IMR-90 (cell line): Measurements from ENCODE around the gene CD2BP2. TPM values are rescaled to one million over a fixed set of nuclear protein-coding genes. Genes with fewer than 3 reads are reported as not detected.

Experiments
- ATAC-seq: fragments of 200-7000 bp; cut with Tn5 transposase; 2 replicates; pipeline ENCODE4 v1.9.1; 2020; ENCODE audit warnings: low read depth, mild to moderate bottlenecking, moderate library complexity
- BruUV-seq: library from RNA; stranded (reverse); fragments of 400-500 nt; replicated peaks from 2 replicates; lab custom pipeline; 2021; lab: Mats Ljungman, UMichigan
- CTCF ChIA-PET: fragments of 300-600 bp; formaldehyde crosslinking; extraction: SDS; loops from one replicate; lab custom pipeline; 2021; ENCODE audit warnings: antibody characterized with exemption; lab: Yijun Ruan, JAX
- POLR2A ChIA-PET: fragments of 300-600 bp; sonication (Branson Sonifier 250); formaldehyde crosslinking; loops from one replicate; lab custom pipeline; 2022; ENCODE audit warnings: antibody characterized with exemption; ENCODE audit not compliant: unreplicated experiment; lab: Charles Lee
- DNase-seq: peaks from one replicate; pipeline ENCODE4 v3.0.0; 2013
- H2AFZ ChIP-seq: replicated peaks from 2 replicates; pipeline ENCODE3; 2013; ENCODE audit warnings: low read length, mild to moderate bottlenecking; ENCODE audit not compliant: poor library complexity
- H2AK5ac ChIP-seq: 2 replicates; pipeline ENCODE4 v1.6.1; 2013; ENCODE audit warnings: low read depth, low read length, inconsistent platforms
- H2AK9ac ChIP-seq: replicated peaks from 2 replicates; pipeline ENCODE3; 2013; ENCODE audit warnings: mild to moderate bottlenecking, low read depth, low read length, moderate library complexity; ENCODE audit not compliant: poor library complexity
- H2BK120ac ChIP-seq: 2 replicates; pipeline ENCODE4 v1.6.1; 2013; ENCODE audit warnings: low read depth, low read length, inconsistent platforms
- H2BK15ac ChIP-seq: 3 replicates; pipeline ENCODE4 v1.6.1; 2013; ENCODE audit warnings: low read depth, low read length, inconsistent platforms
- H2BK20ac ChIP-seq: 2 replicates; pipeline ENCODE4 v1.6.1; 2013; ENCODE audit warnings: low read depth, mild to moderate bottlenecking, inconsistent platforms, low read length, moderate library complexity
- H2BK5ac ChIP-seq: 2 replicates; pipeline ENCODE4 v1.6.1; 2013; ENCODE audit warnings: mild to moderate bottlenecking, low read depth, low read length, inconsistent platforms; ENCODE audit not compliant: poor library complexity, severe bottlenecking
- H3K14ac ChIP-seq: replicated peaks from 2 replicates; pipeline ENCODE4 v1.6.1; 2013; ENCODE audit warnings: low read depth, low read length, inconsistent platforms
- H3K18ac ChIP-seq: 2 replicates; pipeline ENCODE4 v1.6.1; 2013; ENCODE audit warnings: low read depth, low read length, control low read depth
- H3K23ac ChIP-seq: 2 replicates; pipeline ENCODE4 v1.6.1; 2013; ENCODE audit warnings: low read depth, low read length, inconsistent platforms
- H3K27ac ChIP-seq: 2 replicates; pipeline ENCODE4 v1.5.1; 2013; ENCODE audit warnings: mild to moderate bottlenecking, control low read depth, low read length; ENCODE audit not compliant: insufficient read depth
- H3K27me3 ChIP-seq: 2 replicates; pipeline ENCODE4 v1.6.1; 2013; ENCODE audit warnings: low read length; ENCODE audit not compliant: control insufficient read depth, insufficient read depth
- H3K36me3 ChIP-seq: 2 replicates; pipeline ENCODE4 v1.6.1; 2013; ENCODE audit warnings: low read length, mixed read lengths; ENCODE audit not compliant: control insufficient read depth, insufficient read depth
- H3K4ac ChIP-seq: 2 replicates; pipeline ENCODE4 v1.6.1; 2013; ENCODE audit warnings: low read depth, low read length, inconsistent platforms
- H3K4me1 ChIP-seq: 2 replicates; pipeline ENCODE4 v1.6.1; 2013; ENCODE audit warnings: low read length, mixed read lengths; ENCODE audit not compliant: control insufficient read depth, insufficient read depth
- H3K4me2 ChIP-seq: 2 replicates; pipeline ENCODE4 v1.6.1; 2013; ENCODE audit warnings: low read depth, mild to moderate bottlenecking, control low read depth, low read length, moderate library complexity
- H3K4me3 ChIP-seq: 2 replicates; pipeline ENCODE4 v1.5.1; 2013; ENCODE audit warnings: low read depth, mild to moderate bottlenecking, control low read depth, low read length, moderate library complexity; ENCODE audit not compliant: insufficient read depth
- H3K56ac ChIP-seq: 2 replicates; pipeline ENCODE4 v1.6.1; 2013; ENCODE audit warnings: low read length, inconsistent platforms; ENCODE audit not compliant: insufficient read depth; ENCODE audit errors: extremely low read depth
- H3K79me1 ChIP-seq, 2 experiments: 2 replicates each; pipeline ENCODE4 v1.6.1; 2013; ENCODE audit warnings: low read length in 2 of 2, inconsistent platforms in 1 of 2, low read depth in 1 of 2
- H3K9ac ChIP-seq: 2 replicates; pipeline ENCODE4 v1.6.1; 2013; ENCODE audit warnings: low read depth, low read length, control low read depth
- H3K9me1 ChIP-seq: 2 replicates; pipeline ENCODE4 v1.6.1; 2013; ENCODE audit warnings: low read length, inconsistent platforms; ENCODE audit not compliant: insufficient read depth
- H3K9me3 ChIP-seq: 2 replicates; pipeline ENCODE4 v1.6.1; 2013; ENCODE audit warnings: low read length; ENCODE audit not compliant: control insufficient read depth, insufficient read depth
- H4K20me1 ChIP-seq: 2 replicates; pipeline ENCODE4 v1.6.1; 2013; ENCODE audit warnings: low read length, inconsistent platforms; ENCODE audit not compliant: insufficient read depth
- H4K5ac ChIP-seq: 2 replicates; pipeline ENCODE4 v1.6.1; 2013; ENCODE audit warnings: mild to moderate bottlenecking, low read depth, low read length, control low read depth
- H4K8ac ChIP-seq, 2 experiments: 2 replicates each; pipeline ENCODE4 v1.6.1; 2013; ENCODE audit warnings: low read depth in 2 of 2, low read length in 2 of 2, control low read depth in 1 of 2, inconsistent platforms in 1 of 2
- H4K91ac ChIP-seq: 2 replicates; pipeline ENCODE4 v1.6.1; 2013; ENCODE audit warnings: low read depth, low read length, inconsistent platforms; ENCODE audit not compliant: insufficient read depth
- BHLHE40 ChIP-seq: fragments of 150-350 bp; IDR thresholded peaks from 2 replicates; pipeline ENCODE4 v1.6.1; 2016; ENCODE audit warnings: mild to moderate bottlenecking, low read depth, low read length
- CEBPB ChIP-seq: IDR thresholded peaks from 2 replicates; pipeline ENCODE4 v1.6.1; 2012; ENCODE audit warnings: low read depth, low read length, improper control_type of control experiment
- CTCF ChIP-seq: conservative IDR thresholded peaks from 2 replicates; pipeline ENCODE4 v1.5.1; 2012; ENCODE audit warnings: mild to moderate bottlenecking, low read depth, low read length, improper control_type of control experiment
- FOS ChIP-seq: fragments of 150-350 bp; IDR thresholded peaks from 2 replicates; pipeline ENCODE4 v1.6.1; 2016; ENCODE audit warnings: low read depth, low read length
- MAFK ChIP-seq: IDR thresholded peaks from 2 replicates; pipeline ENCODE4 v1.6.1; 2012; ENCODE audit warnings: low read depth, low read length, improper control_type of control experiment
- NFE2L2 ChIP-seq: fragments of 150-350 bp; IDR thresholded peaks from 2 replicates; pipeline ENCODE4 v1.6.1; 2016; ENCODE audit warnings: low read depth, mild to moderate bottlenecking, low read length
- POLR2A ChIP-seq: IDR thresholded peaks from 2 replicates; pipeline ENCODE4 v1.6.1; 2012; ENCODE audit warnings: mild to moderate bottlenecking, low read depth, low read length
- RFX5 ChIP-seq: IDR thresholded peaks from 2 replicates; pipeline ENCODE4 v1.8.0; 2012; ENCODE audit warnings: low read depth, mild to moderate bottlenecking, low read length, moderate library complexity
- WGBS, 2 experiments: methylation state at CpG; one replicate each; pipeline versions ENCODE4 v1.1.5 to v1.1.7; 2013; ENCODE audit warnings: missing lambda C conversion rate in 2 of 2; ENCODE audit not compliant: insufficient read length in 1 of 2; ENCODE audit errors: extremely low coverage in 2 of 2; 5-methylcytosine and 5-hydroxymethylcytosine counted together
- dilution Hi-C: fragments of 300-500 bp; cut with HindIII; formaldehyde crosslinking; loops from one replicate; pipeline ENCODE4 v1.14.3; 2018; ENCODE audit warnings: low sequenced_read_pairs; ENCODE audit not compliant: unreplicated experiment
- in situ Hi-C: fragments of 300-500 bp; cut with MboI; formaldehyde crosslinking; loops from 3 replicates; pipeline ENCODE4 v1.14.3; 2019; ENCODE audit warnings: low sequenced_read_pairs, inconsistent platforms, mixed read lengths
- intact Hi-C: fragments of 100-400 bp; cut with micrococcal nuclease; formaldehyde crosslinking; loops from 2 replicates; pipeline ENCODE4 v1.10.0; 2022
- polyA plus RNA-seq, 3 experiments: library from polyadenylated mRNA; depleted of rRNA; stranded (reverse); fragments of >200 nt; gene quantifications; 2 replicates each; pipeline ENCODE4 v1.2.3, GENCODE V29; 2012; ENCODE audit warnings: low replicate concordance in 1 of 3
- total RNA-seq: library from RNA; depleted of rRNA; stranded (reverse); fragments of >200 nt; gene quantifications from 2 replicates; pipeline ENCODE4 v1.2.3, GENCODE V29; 2012
- TF ChIP-seq, protein P1 (sequence below): fragments of 150-350 bp; IDR thresholded peaks from 2 replicates; pipeline ENCODE4 v1.6.1; 2016; ENCODE audit warnings: low read depth, mild to moderate bottlenecking, low read length, moderate library complexity, borderline replicate concordance

Gene CD2BP2
- total and polyA plus RNA-seq, 2 of the 4 experiments (the other 2 are of a cell fraction) = 29.6 to 41.1 TPM

GRCh38 chr16:30381291-30382041 lies 26.4 kb upstream of the CD2BP2 start:
- peaks cover 10% of the 10 kb centered on the region for H4K20me1 ChIP-seq
- intact Hi-C loops (no loop called here), dilution Hi-C loops (no loop called here), in situ Hi-C loops (no loop called here)
- no peak overlapping the region for H3K27ac ChIP-seq
- BruUV-seq = no TSS peak
- no peak overlapping the region for H4K8ac ChIP-seq
- no peak overlapping the region for H2BK15ac ChIP-seq
- no peak overlapping the region for H2BK20ac ChIP-seq
- H2BK5ac ChIP-seq = no peak overlapping the region
- H3K79me1 ChIP-seq = peaks cover 5 to 27% of the 10 kb centered on the region in 2 experiments
- ATAC-seq (no peak), DNase-seq (no peak)
- no peak overlapping the region for H3K4me3 ChIP-seq
- no peak overlapping the region for H4K91ac ChIP-seq
- H3K4me1 ChIP-seq = peaks cover 7% of the 10 kb centered on the region
- peak overlapping the region; percentile 58 for H2AFZ ChIP-seq
- peaks cover 13% of the 10 kb centered on the region for H3K9me1 ChIP-seq
- TF ChIP-seq, protein P1, sequence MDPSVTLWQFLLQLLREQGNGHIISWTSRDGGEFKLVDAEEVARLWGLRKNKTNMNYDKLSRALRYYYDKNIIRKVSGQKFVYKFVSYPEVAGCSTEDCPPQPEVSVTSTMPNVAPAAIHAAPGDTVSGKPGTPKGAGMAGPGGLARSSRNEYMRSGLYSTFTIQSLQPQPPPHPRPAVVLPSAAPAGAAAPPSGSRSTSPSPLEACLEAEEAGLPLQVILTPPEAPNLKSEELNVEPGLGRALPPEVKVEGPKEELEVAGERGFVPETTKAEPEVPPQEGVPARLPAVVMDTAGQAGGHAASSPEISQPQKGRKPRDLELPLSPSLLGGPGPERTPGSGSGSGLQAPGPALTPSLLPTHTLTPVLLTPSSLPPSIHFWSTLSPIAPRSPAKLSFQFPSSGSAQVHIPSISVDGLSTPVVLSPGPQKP = no peak
- TF ChIP-seq CTCF = no peak
- TF ChIP-seq CEBPB = no peak
- no peak for TF ChIP-seq RFX5
- no peak for TF ChIP-seq POLR2A
- no peak for TF ChIP-seq FOS
- TF ChIP-seq BHLHE40 = no peak
- TF ChIP-seq MAFK = no peak
- TF ChIP-seq NFE2L2 = no peak
- H3K36me3 ChIP-seq = no peaks in the 10 kb centered on the region
- H3K4ac ChIP-seq = no peak overlapping the region
- no peak overlapping the region for H3K14ac ChIP-seq
- WGBS, 2 experiments = no CpG with 5 or more reads among the region's 13 CpGs
- H4K5ac ChIP-seq = no peak overlapping the region
- ChIA-PET CTCF (no interaction called here), POLR2A (no interaction called here)
- no peak overlapping the region for H3K56ac ChIP-seq
- no peak overlapping the region for H3K18ac ChIP-seq
- no peaks in the 10 kb centered on the region for H3K9me3 ChIP-seq
- H2AK9ac ChIP-seq = no peak overlapping the region
- no peaks in the 10 kb centered on the region for H3K27me3 ChIP-seq
- no peak overlapping the region for H3K9ac ChIP-seq
- H2BK120ac ChIP-seq = no peak overlapping the region
- no peak overlapping the region for H2AK5ac ChIP-seq
- H3K4me2 ChIP-seq = no peak overlapping the region
- H3K23ac ChIP-seq = no peak overlapping the region
